ENCODE results near the gene ZNF81.

GRCh38 chrX:47936224-47936939 lies 99.7 kb downstream of the ZNF81 start:
- no peak for TF ChIP-seq POLR2A (IDR thresholded peaks at IDR 0.05; ENCODE audit: low read depth, low read length)
- no peak for TF ChIP-seq POLR2AphosphoS5 (IDR thresholded peaks at IDR 0.05; ENCODE audit: low read depth, low read length)
